Fibroblast of the aortic adventitia (primary cell): ENCODE measurements around the gene ARHGAP15. TPM values are rescaled to one million over a fixed set of nuclear protein-coding genes. Genes with fewer than 3 reads are reported as not detected.

Experiments used
- DNase-seq: peaks from one replicate; pipeline ENCODE4 v3.0.0-alpha.2; 2010; ENCODE audit warnings: low read depth
- H3K4me3 ChIP-seq: 2 replicates; pipeline ENCODE4 v1.5.1; 2011; ENCODE audit warnings: low read depth, mild to moderate bottlenecking, control low read depth, low read length, moderate library complexity
- CTCF ChIP-seq: IDR thresholded peaks from 2 replicates; pipeline ENCODE4 v1.5.1; 2011; ENCODE audit warnings: mild to moderate bottlenecking, low read length, control low read depth, inconsistent platforms; ENCODE audit not compliant: insufficient read depth
- total RNA-seq: library from RNA; depleted of rRNA; stranded (reverse); fragments of >200 nt; gene quantifications from 2 replicates; pipeline ENCODE4 v1.2.3, GENCODE V29; 2012; ENCODE audit warnings: low replicate concordance

Gene ARHGAP15
- total RNA-seq, 1 donor = not detected

GRCh38 chr2:143633419-143633818, 504.2 kb downstream of the ARHGAP15 start:
- no peak overlapping the region for H3K4me3 ChIP-seq
- DNase-seq = no peak
- TF ChIP-seq CTCF = no peak

- TF ChIP-seq CTCF = no peak
- no peak overlapping the region for H3K4me3 ChIP-seq
- DNase-seq = no peak
Measured at GRCh38 chr2:143635302-143635701, 506.1 kb downstream of the ARHGAP15 start.

- H3K4me3 ChIP-seq = no peak overlapping the region
- no peak for TF ChIP-seq CTCF
- DNase-seq = no peak
Measured at GRCh38 chr2:143635936-143636335, 506.7 kb downstream of the ARHGAP15 start.

- no peak overlapping the region for H3K4me3 ChIP-seq
- no peak for DNase-seq
- no peak for TF ChIP-seq CTCF
Measured at GRCh38 chr2:143640826-143641225, 511.6 kb downstream of the ARHGAP15 start.

- H3K4me3 ChIP-seq = no peak overlapping the region
- no peak for DNase-seq
- TF ChIP-seq CTCF = no peak
Measured at GRCh38 chr2:143645921-143646645, 516.9 kb downstream of the ARHGAP15 start.

GRCh38 chr2:143649226-143649740, 520.1 kb downstream of the ARHGAP15 start:
- no peak for DNase-seq
- H3K4me3 ChIP-seq = no peak overlapping the region
- TF ChIP-seq CTCF = no peak
